DOHH2 (cell line): ENCODE measurements around the gene RGS10.

Source experiments
- H3F3A ChIP-seq: fragments of 200-600 bp; sonication (generic), shearing (Covaris generic); 2 replicates; pipeline ENCODE4 v1.6.0; 2016; ENCODE audit warnings: antibody characterized with exemption, mild to moderate bottlenecking; ENCODE audit not compliant: control insufficient read depth, insufficient read depth
- H3K27ac ChIP-seq: fragments of 200-600 bp; sonication (generic); 2 replicates; pipeline ENCODE4 v1.5.1; 2014; ENCODE audit warnings: low read depth, mild to moderate bottlenecking, low read length, moderate library complexity
- H3K27me3 ChIP-seq: fragments of 200-600 bp; sonication (generic); 2 replicates; pipeline ENCODE4 v1.6.1; 2014; ENCODE audit warnings: mild to moderate bottlenecking, low read length, mixed read lengths; ENCODE audit not compliant: control insufficient read depth
- H3K36me3 ChIP-seq: fragments of 200-600 bp; sonication (generic); 2 replicates; pipeline ENCODE4 v1.6.1; 2014; ENCODE audit warnings: mild to moderate bottlenecking, low read length, moderate library complexity, mixed read lengths; ENCODE audit not compliant: control insufficient read depth
- H3K4me1 ChIP-seq: fragments of 200-600 bp; sonication (generic); 2 replicates; pipeline ENCODE4 v1.6.1; 2014; ENCODE audit warnings: mild to moderate bottlenecking, low read length, mixed read lengths; ENCODE audit not compliant: control insufficient read depth
- H3K4me2 ChIP-seq: fragments of 200-600 bp; sonication (generic); 2 replicates; pipeline ENCODE4 v1.6.0; 2014; ENCODE audit warnings: mild to moderate bottlenecking, low read length, moderate library complexity
- H3K4me3 ChIP-seq: fragments of 200-600 bp; sonication (generic); 2 replicates; pipeline ENCODE4 v1.5.1; 2014; ENCODE audit warnings: mild to moderate bottlenecking, low read length, mixed read lengths
- H3K79me2 ChIP-seq: fragments of 200-600 bp; sonication (generic); 2 replicates; pipeline ENCODE4 v1.6.1; 2014; ENCODE audit warnings: mild to moderate bottlenecking, low read length, mixed read lengths; ENCODE audit not compliant: control insufficient read depth
- H3K9me2 ChIP-seq: fragments of 200-600 bp; sonication (generic); replicated peaks from 2 replicates; pipeline ENCODE4 v1.6.1; 2014; ENCODE audit warnings: mild to moderate bottlenecking, low read length, mixed read lengths; ENCODE audit not compliant: control insufficient read depth
- H3K9me3 ChIP-seq: fragments of 200-600 bp; sonication (generic); 2 replicates; pipeline ENCODE4 v1.6.1; 2014; ENCODE audit warnings: antibody characterized with exemption, low read length, mixed read lengths; ENCODE audit not compliant: control insufficient read depth, insufficient read depth
- H4K20me1 ChIP-seq: fragments of 200-600 bp; sonication (generic); 2 replicates; pipeline ENCODE4 v1.6.0; 2014; ENCODE audit warnings: low read depth, mild to moderate bottlenecking, antibody characterized with exemption, low read length, moderate library complexity; ENCODE audit not compliant: control insufficient read depth, insufficient read depth
- EZH2phosphoT487 ChIP-seq: fragments of 200-600 bp; sonication (generic); IDR thresholded peaks from 2 replicates; pipeline ENCODE4 v1.6.1; 2017; ENCODE audit warnings: borderline replicate concordance, mild to moderate bottlenecking, antibody characterized with exemption, low read length, moderate library complexity, mixed read lengths
- TF ChIP-seq, protein P1 (sequence below): fragments of 200-600 bp; sonication (generic); IDR thresholded peaks from one replicate; pipeline ENCODE4 v1.5.1; 2014; ENCODE audit warnings: antibody characterized with exemption, mild to moderate bottlenecking, low read depth, low read length; ENCODE audit not compliant: poor library complexity, severe bottlenecking

The RGS10 gene

DNA sequence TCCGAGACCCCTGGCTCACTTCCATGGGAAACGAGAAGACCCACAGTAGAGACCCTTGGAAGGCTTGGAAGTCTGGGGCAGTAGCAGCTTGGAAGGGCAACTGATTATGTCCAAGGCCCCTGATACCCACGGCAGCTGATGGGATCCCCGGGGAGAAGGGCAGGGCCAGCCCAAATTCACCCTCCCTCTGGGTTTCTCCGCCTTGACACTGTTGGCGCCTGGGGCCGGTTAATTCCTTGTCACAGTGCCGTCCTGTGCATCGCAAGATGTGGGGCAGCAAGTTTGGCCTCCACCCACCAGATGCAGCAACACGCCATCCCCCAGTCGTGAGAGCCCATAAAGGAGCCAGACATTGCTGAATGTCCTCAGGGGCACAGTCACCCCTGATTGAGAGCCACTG is 89.2 kb downstream of the RGS10 start:
- Histone ChIP-seq H3K36me3 (no peaks in the 10 kb centered on the region), H3K27ac (no peak overlapping the region), H3K79me2 (no peaks in the 10 kb centered on the region), H3K4me3 (no peak overlapping the region), H3K9me3 (no peaks in the 10 kb centered on the region), H3K9me2 (no peaks in the 10 kb centered on the region), H3K4me1 (peaks cover 36% of the 10 kb centered on the region), H3F3A (no peaks in the 10 kb centered on the region), H3K4me2 (no peak overlapping the region), H3K27me3 (no peaks in the 10 kb centered on the region), H4K20me1 (no peaks in the 10 kb centered on the region)
- TF ChIP-seq, protein P1, sequence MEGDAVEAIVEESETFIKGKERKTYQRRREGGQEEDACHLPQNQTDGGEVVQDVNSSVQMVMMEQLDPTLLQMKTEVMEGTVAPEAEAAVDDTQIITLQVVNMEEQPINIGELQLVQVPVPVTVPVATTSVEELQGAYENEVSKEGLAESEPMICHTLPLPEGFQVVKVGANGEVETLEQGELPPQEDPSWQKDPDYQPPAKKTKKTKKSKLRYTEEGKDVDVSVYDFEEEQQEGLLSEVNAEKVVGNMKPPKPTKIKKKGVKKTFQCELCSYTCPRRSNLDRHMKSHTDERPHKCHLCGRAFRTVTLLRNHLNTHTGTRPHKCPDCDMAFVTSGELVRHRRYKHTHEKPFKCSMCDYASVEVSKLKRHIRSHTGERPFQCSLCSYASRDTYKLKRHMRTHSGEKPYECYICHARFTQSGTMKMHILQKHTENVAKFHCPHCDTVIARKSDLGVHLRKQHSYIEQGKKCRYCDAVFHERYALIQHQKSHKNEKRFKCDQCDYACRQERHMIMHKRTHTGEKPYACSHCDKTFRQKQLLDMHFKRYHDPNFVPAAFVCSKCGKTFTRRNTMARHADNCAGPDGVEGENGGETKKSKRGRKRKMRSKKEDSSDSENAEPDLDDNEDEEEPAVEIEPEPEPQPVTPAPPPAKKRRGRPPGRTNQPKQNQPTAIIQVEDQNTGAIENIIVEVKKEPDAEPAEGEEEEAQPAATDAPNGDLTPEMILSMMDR = no peak
- no peak for TF ChIP-seq EZH2phosphoT487

DNA sequence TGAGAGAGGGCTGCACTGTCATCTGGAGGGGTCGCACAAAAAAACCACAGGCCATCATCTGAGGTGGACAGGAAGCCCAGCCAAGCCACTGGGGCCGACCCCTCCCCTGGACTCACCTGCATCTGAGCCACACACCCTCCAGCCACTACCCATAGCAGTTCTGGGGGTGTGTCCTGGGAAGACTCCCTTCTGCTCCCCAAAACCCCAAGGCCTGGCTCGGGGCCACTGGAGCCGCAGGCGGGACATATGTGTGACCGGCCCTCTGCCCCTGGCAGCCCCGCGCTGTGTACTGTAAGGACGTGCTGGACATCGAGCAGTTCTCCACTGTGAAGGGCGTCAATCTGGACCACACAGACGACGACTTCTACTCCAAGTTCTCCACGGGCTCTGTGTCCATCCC is 90.1 kb downstream of the RGS10 start:
- H3K79me2 ChIP-seq = no peaks in the 10 kb centered on the region
- no peaks in the 10 kb centered on the region for H3K36me3 ChIP-seq
- H3F3A ChIP-seq = no peaks in the 10 kb centered on the region
- H3K4me2 ChIP-seq = no peak overlapping the region
- H3K27ac ChIP-seq = no peak overlapping the region
- H3K27me3 ChIP-seq = no peaks in the 10 kb centered on the region
- no peaks in the 10 kb centered on the region for H3K9me3 ChIP-seq
- peaks cover 36% of the 10 kb centered on the region for H3K4me1 ChIP-seq
- no peaks in the 10 kb centered on the region for H4K20me1 ChIP-seq
- TF ChIP-seq, protein P1 = no peak
- TF ChIP-seq EZH2phosphoT487 = no peak
- H3K9me2 ChIP-seq = no peaks in the 10 kb centered on the region
- no peak overlapping the region for H3K4me3 ChIP-seq

GRCh38 chr10:119451300-119451896 is 91.1 kb downstream of the RGS10 start:
- Histone ChIP-seq H3K36me3 (no peaks in the 10 kb centered on the region), H3F3A (no peaks in the 10 kb centered on the region), H3K79me2 (no peaks in the 10 kb centered on the region), H3K4me1 (peaks cover 27% of the 10 kb centered on the region), H3K27me3 (no peaks in the 10 kb centered on the region), H3K4me3 (no peak overlapping the region), H3K9me2 (no peaks in the 10 kb centered on the region), H4K20me1 (no peaks in the 10 kb centered on the region), H3K9me3 (no peaks in the 10 kb centered on the region), H3K27ac (no peak overlapping the region), H3K4me2 (no peak overlapping the region)
- no peak for TF ChIP-seq EZH2phosphoT487
- TF ChIP-seq, protein P1 = no peak
